ENCODE measurements around the gene MRFAP1L1.
A peak's percentile ranks its signal among the peaks of the same experiment; 100 is the strongest.
"Not testable (repeated sequence)": the region's sequence is repeated elsewhere in the genome, so short reads cannot be mapped to it uniquely, and the experiment has no call there.

Gene MRFAP1L1

GRCh38 chr4:6734165-6734786 lies 24.6 kb upstream of the MRFAP1L1 start:
- DNase-seq (ENCODE audit: low read depth): no peak

DNA sequence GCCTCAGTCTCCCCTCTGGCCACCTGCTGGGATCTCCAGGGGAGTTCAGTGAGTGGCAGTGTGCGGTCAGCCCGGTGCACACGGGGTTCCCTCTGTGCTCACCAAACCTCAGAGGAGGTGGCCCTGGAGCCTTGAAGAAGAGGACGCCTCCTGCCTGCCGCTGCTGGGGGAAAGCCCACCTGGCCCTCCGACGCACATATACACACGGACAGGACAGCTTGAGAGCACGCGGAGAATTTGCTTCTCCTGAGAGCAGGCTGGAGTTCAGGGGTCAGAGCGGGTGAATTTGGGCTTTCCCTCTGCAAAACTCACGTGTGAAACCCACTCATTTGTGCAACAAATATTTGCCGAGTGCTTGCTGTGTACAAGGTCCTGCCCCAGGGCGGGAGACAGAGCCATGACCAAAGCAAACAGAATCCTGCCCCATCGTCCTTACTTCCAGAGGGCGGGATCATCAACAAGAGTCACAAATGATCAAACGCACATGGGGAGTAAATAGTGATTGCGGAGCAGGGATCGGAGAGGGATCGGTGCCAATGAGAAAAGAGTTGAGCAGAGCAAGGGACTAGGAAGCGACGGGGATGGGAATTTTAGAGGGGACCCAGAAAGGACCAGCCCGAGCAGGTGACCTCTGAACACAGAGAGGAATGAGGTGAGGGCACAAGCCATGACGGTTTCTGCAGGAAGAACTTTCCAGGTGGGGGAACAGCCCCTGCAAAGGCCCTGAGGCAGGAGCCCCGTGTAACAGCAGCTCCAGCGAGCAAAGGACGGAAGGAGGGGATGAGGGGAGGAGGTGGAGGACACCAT lies 23.9 kb upstream of the MRFAP1L1 start:
- no peak for DNase-seq (ENCODE audit: low read depth)

DNA sequence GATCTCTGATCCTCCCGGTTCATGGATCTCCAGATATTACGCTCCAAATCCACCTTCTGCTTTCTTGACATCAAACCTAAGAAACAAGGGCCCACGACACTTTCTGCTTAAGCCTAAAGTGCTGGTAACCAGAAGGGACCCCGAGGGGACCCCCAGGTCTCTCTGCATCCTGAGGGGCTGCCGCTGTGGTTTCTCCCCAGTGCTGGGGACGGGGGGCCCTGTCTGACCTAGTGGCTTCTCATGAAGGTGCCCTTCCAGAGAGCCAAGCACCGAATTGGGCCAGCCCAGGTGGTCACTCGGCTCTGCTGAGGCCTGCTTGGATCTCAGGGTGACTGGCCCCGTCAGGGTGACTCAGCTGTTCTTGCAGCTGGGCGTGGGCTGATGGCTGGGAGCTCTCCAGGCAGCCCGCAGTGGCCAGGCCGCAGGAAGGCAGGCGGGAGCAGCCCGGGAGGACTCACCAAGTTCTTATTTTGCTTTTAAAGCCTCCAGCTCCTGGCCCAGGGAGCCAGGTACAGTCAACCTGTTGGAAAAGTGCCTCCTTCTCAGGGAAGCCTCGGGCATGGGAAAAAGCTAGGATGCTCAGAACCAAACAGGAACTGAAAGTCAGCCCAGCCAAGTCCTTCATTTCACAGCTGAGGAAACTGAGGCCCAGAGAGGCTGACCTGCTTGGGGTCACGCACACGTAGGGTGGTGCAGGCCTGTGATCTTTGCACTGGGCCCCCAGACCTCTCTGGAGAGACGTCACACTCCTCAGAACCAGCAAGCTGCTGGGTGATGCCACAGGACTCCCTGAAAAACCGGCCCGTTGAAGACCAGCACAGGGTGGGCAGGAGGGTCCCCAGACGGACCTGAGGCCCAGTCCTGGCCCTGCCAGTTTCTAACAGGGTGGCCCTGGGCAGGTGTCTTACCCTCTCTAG lies 23.0 kb upstream of the MRFAP1L1 start:
- DNase-seq (ENCODE audit: low read depth): no peak

DNA sequence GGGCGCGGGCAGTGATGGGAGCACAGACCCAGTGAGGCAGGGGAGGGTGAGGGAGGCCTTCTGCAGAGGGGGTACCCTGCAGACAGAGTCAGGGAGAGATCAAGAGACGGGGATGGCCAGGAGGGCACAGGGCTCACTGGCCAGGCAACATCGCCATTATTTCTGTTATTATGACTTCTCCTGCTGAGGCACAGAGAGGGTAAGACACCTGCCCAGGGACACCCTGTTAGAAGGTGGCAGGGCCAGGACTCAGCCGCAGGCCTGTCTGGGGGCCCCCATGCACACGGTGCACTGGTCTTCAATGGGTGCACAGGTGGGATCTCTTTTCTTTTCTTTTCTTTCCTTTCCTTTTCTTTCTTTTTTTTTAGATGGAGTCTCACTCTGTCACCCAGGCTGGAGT lies 22.1 kb upstream of the MRFAP1L1 start:
- DNase-seq (ENCODE audit: low read depth): no peak

DNA sequence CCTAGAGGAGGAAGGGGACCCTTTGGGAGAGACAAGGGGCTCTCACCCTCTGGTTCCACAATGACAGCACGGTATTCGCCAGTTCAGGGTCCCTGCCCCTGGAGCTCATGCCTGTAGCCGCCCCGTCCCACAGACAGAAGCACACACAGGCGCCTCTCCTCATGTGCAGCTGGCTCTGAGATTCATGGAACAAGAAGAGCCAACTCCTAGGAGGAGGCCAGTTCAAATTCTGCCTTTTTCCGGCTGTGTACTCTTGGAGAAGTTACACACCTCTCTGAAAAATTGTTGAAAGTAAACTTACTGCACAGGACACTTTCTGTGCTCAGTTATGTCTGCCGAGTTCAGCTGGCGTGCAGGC lies 21.6 kb upstream of the MRFAP1L1 start:
- no peak for DNase-seq (ENCODE audit: low read depth)

GRCh38 chr4:6730603-6731317 lies 21.1 kb upstream of the MRFAP1L1 start:
- no peak for DNase-seq (ENCODE audit: low read depth)

DNA sequence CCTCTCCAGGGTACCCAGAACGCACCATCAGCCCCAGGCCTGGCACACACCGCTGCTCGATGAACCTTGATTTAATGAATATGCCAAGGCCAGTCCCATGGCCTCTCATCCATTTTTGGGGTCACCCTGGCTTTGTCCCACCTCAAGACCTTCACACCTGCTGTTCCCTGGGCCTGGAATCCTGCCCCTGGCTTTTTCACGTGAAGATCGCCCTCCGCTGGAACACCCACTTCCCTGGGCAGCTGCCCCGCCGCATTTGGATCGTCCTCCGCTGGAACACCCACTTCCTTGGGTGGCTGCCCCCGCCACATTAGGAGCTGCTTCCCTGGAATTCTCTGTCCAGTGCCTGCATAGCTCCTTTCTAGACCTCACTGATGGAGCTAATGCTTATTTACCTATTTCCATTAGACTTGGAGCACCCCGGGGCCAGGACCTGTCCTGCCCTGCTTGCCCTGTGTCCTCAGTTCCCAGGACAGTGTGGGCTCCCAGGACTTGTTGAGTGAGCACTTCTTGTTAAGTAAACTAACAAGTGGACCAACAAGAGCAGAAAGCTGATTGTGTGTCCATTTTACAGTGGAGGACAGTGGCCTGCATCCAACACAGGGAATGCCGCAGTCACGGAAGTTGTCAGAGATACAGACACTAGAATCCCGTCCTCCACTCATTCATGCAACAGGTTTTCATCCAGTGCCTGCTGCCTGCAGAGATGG lies 18.8 kb upstream of the MRFAP1L1 start:
- DNase-seq (ENCODE audit: low read depth): no peak

DNA sequence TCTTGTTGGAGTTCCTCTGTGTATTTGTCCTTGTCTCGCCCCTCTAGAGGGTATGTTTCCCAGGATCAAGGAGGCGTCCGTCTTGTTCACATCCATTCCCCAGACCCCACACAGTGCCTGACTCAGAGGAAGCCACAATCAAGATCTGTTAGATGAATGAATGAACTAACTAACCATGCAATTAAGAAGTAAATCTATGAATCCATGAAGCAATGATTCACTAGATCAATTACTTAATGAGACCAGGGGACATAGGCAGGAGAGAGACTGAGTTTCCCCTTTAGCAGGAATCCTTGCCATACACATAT lies 18.2 kb upstream of the MRFAP1L1 start:
- no peak for DNase-seq (ENCODE audit: low read depth)

DNA sequence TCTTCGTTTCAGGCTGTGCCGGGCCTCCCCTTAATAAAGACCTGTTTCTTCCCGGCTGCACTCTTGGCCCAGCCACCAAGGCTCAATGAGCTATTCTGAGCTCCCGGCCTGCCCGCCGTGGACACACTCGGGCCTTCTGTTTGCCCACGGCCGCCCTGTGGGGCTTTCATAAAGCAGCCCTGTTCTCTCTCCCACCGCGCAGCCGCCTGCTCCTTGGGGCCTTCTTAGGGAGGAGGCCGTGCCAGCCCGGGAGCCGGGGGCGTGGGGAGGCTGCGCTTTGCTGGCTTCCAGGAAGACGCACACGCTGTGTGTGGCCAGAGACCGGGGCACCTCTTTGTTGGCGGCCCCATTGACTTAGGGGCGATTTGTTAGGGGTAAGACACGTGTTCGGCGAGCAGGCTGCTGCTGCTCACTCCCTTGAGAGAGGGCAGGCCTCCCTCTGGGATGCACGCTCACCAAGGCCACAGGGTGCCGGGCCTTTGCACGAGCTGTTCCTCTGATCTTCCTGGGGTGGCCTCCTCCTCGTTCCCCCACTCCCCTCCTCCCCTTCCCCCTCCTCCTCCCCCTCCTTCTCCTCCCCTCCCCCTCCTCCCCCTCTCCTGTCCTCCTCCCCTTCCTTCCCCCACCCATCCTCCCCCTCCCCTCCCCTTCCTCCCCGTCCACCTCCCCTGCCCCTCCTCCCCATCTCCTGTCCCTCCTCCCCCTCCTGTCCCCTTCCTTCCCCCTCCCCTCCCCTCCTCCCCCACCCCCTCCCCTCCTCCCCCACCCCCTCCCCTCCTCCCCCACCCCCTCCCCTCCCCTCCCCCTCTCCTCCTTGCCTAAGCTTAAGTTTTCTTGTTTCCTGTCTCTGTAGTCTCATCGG lies 17.6 kb upstream of the MRFAP1L1 start:
- no peak for DNase-seq (ENCODE audit: low read depth)

- not testable (repeated sequence) for DNase-seq (ENCODE audit: low read depth)
Observed at GRCh38 chr4:6725427-6725961, 15.8 kb upstream of the MRFAP1L1 start.

GRCh38 chr4:6724421-6725111 lies 14.9 kb upstream of the MRFAP1L1 start:
- no peak for DNase-seq (ENCODE audit: low read depth)

GRCh38 chr4:6723851-6724250 lies 14.2 kb upstream of the MRFAP1L1 start:
- DNase-seq (ENCODE audit: low read depth): no peak

- no peak for DNase-seq (ENCODE audit: low read depth)
Observed at GRCh38 chr4:6722891-6723290, 13.2 kb upstream of the MRFAP1L1 start.

GRCh38 chr4:6721121-6721520 lies 11.5 kb upstream of the MRFAP1L1 start:
- DNase-seq (ENCODE audit: low read depth): no peak

DNA sequence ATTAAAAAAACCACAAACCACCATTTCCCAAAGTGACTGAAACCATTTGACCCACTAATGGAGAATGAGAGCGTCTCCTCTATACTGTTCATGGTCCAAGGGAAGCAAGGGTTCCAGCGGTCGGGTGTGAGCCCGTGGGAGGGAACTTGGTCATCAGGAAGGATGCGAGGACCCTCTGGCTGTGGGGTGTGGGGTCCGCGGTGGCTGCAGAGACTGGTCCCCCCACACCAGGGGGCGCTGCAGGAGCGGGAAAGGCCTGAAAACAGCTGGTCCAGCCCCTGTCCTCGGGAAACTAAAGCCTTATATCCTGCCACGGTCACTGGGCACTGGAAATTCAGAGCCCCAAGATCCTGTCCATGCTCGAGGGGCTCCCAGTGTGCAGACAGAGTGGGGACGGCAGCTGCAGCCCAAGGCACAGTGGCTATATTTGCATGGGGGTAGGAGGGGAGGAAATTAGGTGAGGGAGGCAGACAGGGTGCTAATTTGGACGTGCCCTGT lies 10.6 kb upstream of the MRFAP1L1 start:
- DNase-seq (ENCODE audit: low read depth): peak; percentile 82

DNA sequence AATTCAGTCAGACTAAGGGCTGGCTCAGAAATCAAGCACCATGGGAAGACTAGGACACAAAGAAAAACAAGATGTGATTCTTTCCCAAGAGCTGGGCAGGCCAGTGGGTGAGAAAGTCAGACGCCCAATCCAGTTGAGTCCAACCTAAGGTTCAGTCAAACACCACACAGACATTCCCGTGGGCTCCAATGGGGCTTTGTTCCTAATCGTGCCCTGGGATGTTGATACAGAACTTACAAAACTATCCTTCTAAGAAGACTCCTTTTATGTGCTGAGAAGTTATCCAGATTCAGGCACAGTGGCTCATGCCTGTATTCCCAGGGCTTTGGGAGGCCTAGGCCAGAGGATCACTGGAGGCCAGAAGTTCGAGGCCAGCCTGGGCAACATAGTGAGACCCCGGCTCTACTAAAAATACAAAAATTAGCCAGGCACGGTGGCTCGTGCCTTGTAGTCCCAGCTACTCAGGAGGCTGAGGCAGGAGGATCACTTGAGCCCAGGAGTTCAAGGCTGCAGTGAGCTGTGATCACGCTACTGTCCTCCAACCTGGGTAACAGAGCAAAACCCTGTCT lies 10.0 kb upstream of the MRFAP1L1 start:
- DNase-seq (ENCODE audit: low read depth): no peak

GRCh38 chr4:6718932-6719610 lies 9.4 kb upstream of the MRFAP1L1 start:
- no peak for DNase-seq (ENCODE audit: low read depth)

- DNase-seq (ENCODE audit: low read depth): no peak
Observed at GRCh38 chr4:6716958-6717655, 7.4 kb upstream of the MRFAP1L1 start.

Measured in activated gamma-delta T cell treated with anti-CD3 and anti-CD28 coated beads, Interleukin-2, amount 50 U/mL, for 16 hours (primary cell).